ENCODE measurements around the gene MGAT4C.
"Not testable (repeated sequence)": the region's sequence is repeated elsewhere in the genome, so short reads cannot be mapped to it uniquely, and the experiment has no call there.

MGAT4C gene

DNA sequence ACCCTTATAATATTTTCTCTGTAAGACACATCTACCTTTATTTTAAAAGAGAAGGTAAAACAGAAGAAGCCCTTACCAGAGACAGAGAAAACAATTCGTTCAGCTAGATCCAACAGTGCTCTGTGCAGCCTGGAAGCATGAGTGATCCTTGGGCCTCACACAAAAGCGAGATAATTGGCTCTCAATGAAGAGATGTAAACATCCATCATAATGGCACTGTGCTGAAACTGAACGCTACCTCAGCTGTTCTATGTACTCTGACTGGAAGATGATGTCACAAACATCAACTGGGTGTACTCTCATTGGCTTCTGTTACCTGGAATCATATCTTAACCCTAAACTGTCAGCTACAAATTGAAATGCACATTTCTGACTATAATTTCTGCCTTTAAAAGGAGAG is at the start of gene MGAT4C:
TSS of gene MGAT4C (minus strand) at position 229 of the 400 bp plus-strand sequence.
- H3K4me3 ChIP-seq (ENCODE audit: control insufficient read depth, low read depth, low read length) = no peak within 1 kb of the TSS
- no peak for DNase-seq (ENCODE audit: low read depth)
- no peak for TF ChIP-seq CTCF (conservative IDR thresholded peaks at IDR 0.05; ENCODE audit: control insufficient read depth, insufficient read depth, low read depth, low read length)

DNA sequence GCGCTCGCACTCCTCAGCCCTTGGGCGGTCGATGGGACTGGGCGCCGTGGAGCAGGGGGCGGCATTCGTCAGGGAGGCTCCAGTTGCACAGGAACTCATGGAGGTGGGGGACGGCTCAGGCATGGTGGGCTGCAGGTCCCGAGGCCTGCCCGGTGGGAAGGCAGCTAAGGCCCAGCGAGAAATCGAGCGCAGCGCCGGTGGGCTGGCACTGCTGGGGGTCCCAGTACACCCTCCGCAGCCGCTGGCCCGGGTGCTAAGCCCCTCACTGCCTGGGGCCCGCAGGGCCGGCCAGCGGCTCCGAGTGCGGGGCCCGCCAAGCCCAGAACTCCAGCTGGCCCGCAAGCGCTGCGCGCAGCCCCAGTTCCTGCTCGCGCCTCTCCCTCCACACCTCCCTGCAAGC is 40.2 kb upstream of the MGAT4C start:
- DNase-seq (ENCODE audit: low read depth); H3K4me3 ChIP-seq (ENCODE audit: control insufficient read depth, low read depth, low read length): not testable (repeated sequence)

GRCh38 chr12:86293682-86294240 is 37.6 kb upstream of the MGAT4C start:
- no peak overlapping the region for H3K4me3 ChIP-seq (ENCODE audit: control insufficient read depth, low read depth, low read length)
- no peak for DNase-seq (ENCODE audit: low read depth)
- TF ChIP-seq CTCF (conservative IDR thresholded peaks at IDR 0.05; ENCODE audit: control insufficient read depth, insufficient read depth, low read depth, low read length) = no peak

GRCh38 chr12:86292480-86292879 is 36.3 kb upstream of the MGAT4C start:
- TF ChIP-seq CTCF (conservative IDR thresholded peaks at IDR 0.05; ENCODE audit: control insufficient read depth, insufficient read depth, low read depth, low read length) = no peak
- no peak for DNase-seq (ENCODE audit: low read depth)
- no peak overlapping the region for H3K4me3 ChIP-seq (ENCODE audit: control insufficient read depth, low read depth, low read length)

DNA sequence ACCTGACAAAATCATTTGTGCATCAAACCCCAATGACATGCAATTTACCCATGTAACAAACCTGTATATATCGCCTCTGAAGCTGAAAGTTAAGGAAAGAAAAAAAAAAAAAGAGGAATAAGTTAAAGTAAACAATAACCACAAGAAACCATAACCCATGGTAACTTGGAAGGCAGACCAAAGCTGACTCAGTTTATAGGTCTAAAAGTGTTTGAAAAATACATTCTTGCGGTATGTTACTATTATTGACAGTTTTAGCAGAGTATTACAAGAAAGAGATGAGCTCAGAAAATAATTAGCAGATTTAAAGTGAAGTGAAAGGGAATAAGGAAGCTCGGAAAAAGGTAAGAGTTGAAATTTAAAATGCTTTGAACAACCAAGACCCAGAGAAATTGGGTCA is 34.4 kb upstream of the MGAT4C start:
- no peak for DNase-seq (ENCODE audit: low read depth)
- TF ChIP-seq CTCF (conservative IDR thresholded peaks at IDR 0.05; ENCODE audit: control insufficient read depth, insufficient read depth, low read depth, low read length) = no peak
- no peak overlapping the region for H3K4me3 ChIP-seq (ENCODE audit: control insufficient read depth, low read depth, low read length)

DNA sequence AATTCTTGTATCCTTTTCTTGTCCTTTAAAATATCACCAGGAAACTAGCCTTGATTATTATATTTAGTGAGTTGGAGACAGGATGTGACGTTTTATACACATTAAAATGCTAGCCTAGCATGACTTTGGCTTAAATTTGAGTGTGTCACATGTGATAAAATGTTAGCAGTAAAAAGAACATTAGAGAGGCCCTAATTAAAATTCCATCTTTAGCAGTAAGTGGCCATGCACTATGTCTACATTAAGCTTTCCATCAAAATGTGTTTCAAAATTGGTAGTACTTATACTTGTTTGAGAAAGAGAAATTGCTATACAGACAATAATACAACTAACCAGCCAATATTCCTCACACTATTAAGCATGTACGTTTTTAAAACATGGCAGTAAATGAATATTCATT is 29.9 kb upstream of the MGAT4C start:
- DNase-seq (ENCODE audit: low read depth) = no peak
- H3K4me3 ChIP-seq (ENCODE audit: control insufficient read depth, low read depth, low read length) = no peak overlapping the region
- no peak for TF ChIP-seq CTCF (conservative IDR thresholded peaks at IDR 0.05; ENCODE audit: control insufficient read depth, insufficient read depth, low read depth, low read length)

GRCh38 chr12:86283620-86284019 is 27.4 kb upstream of the MGAT4C start:
- no peak overlapping the region for H3K4me3 ChIP-seq (ENCODE audit: control insufficient read depth, low read depth, low read length)
- TF ChIP-seq CTCF (conservative IDR thresholded peaks at IDR 0.05; ENCODE audit: control insufficient read depth, insufficient read depth, low read depth, low read length) = no peak
- no peak for DNase-seq (ENCODE audit: low read depth)

Data from fibroblast of mammary gland (primary cell).